ENCODE data around the gene ADAMTS5. TPM values are rescaled to one million over a fixed set of nuclear protein-coding genes. Genes with fewer than 3 reads are reported as not detected.

Gene ADAMTS5
- total RNA-seq, 4 donors from 2014 or later: 1.8 to 15.0 (median 5.0) TPM

DNA sequence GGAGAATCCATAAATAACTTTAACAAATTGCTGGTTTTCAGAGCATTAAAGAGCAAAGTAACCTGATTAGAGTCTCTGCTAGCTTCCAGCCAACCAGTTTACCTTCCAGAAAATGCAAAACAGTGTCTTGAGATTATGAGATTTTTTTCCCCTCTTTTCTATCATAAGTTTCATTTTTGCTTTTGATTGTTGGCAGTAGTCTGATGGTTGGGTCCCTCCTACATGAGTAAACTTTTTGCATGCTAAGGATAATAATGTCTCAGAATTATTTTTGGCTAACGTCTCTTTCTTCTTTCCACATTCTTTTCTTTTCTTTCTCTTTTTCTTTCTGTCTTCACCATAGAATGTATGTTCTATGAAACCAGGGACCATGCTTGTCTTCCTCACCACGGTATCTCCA, 6.3 kb upstream of the ADAMTS5 start:
- H3K4me3 ChIP-seq: no peak overlapping the region
- no peak overlapping the region for H3K27ac ChIP-seq
- no peaks in the 10 kb centered on the region for H3K36me3 ChIP-seq
- H3K27me3 ChIP-seq: peaks cover 6% of the 10 kb centered on the region
- WGBS: 53% methylated on average over 2 of the region's 2 CpGs
- no peak for DNase-seq (ENCODE audit: low spot score in 2 of 2)
- no peaks in the 10 kb centered on the region for H3K4me1 ChIP-seq
- no peak for TF ChIP-seq EP300 (IDR thresholded peaks at IDR 0.05)
- no peak for TF ChIP-seq POLR2A (IDR thresholded peaks at IDR 0.05)
- TF ChIP-seq, protein P1, sequence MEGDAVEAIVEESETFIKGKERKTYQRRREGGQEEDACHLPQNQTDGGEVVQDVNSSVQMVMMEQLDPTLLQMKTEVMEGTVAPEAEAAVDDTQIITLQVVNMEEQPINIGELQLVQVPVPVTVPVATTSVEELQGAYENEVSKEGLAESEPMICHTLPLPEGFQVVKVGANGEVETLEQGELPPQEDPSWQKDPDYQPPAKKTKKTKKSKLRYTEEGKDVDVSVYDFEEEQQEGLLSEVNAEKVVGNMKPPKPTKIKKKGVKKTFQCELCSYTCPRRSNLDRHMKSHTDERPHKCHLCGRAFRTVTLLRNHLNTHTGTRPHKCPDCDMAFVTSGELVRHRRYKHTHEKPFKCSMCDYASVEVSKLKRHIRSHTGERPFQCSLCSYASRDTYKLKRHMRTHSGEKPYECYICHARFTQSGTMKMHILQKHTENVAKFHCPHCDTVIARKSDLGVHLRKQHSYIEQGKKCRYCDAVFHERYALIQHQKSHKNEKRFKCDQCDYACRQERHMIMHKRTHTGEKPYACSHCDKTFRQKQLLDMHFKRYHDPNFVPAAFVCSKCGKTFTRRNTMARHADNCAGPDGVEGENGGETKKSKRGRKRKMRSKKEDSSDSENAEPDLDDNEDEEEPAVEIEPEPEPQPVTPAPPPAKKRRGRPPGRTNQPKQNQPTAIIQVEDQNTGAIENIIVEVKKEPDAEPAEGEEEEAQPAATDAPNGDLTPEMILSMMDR (IDR thresholded peaks at IDR 0.05): no peak
- TF ChIP-seq POLR2AphosphoS5 (IDR thresholded peaks at IDR 0.05): no peak
- H3K9me3 ChIP-seq: no peaks in the 10 kb centered on the region

DNA sequence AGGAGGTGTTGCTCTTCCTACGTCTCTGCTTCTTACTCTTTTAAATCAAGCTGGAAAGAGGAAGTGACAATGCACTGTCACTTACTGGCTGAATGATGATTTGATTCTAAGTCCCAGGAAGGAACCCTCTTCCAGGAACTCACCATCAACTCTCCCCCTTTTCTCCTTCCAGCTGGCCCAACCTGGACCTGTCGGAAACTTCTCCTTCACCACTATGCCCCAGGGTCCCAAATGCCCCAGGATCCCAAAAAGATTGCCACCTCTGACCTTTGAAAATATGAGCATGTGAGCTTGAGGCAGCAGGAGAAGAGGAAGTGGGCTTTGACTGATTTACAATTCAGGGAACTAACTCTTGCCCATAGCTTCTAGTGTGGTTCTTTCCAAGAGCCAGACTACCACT, 5.3 kb upstream of the ADAMTS5 start:
- Histone ChIP-seq H3K9me3 (no peaks in the 10 kb centered on the region), H3K4me3 (no peak overlapping the region), H3K27ac (no peak overlapping the region), H3K27me3 (peaks cover 14% of the 10 kb centered on the region), H3K36me3 (no peaks in the 10 kb centered on the region), H3K4me1 (peaks cover 6% of the 10 kb centered on the region)
- 62% methylated on average over 2 of the region's 2 CpGs for WGBS
- DNase-seq (ENCODE audit: low spot score in 2 of 2): no peak
- TF ChIP-seq POLR2A (IDR thresholded peaks at IDR 0.05): no peak

DNA sequence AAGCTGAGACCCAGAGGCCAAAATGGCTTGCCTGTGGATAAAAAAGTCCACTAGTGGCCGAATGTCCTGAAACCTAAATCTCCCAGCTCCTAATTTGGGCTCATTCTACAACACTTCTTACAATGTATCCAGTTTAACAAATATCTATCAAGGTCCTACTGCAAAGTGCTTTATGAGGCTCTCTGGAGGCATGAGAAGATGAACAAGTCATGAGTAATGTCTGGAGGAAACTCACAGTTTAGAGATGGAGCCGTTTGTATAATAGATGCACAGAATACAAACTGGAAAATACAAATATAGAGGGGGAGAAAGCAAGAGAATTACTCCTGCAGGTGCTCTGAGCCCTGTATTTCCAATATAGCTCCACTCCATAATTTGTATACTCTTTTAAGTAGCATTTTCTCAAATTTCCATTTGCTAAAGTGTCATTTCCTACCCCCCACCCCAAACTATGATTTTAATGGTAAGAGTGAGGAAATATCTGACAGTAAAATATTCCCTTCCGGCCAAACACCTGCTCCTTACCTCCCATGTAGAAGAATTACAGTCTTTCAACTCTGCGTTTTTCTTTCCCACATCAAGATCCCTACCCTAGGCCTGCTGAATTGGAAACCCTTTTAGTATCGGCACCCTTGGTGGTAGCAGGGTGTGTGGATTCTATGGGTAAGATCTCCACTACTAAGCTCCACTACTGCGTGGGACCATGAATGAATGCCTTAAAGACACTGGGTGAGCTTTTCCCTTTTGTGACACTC, 3.3 kb upstream of the ADAMTS5 start:
- no peaks in the 10 kb centered on the region for H3K36me3 ChIP-seq
- no peak for DNase-seq (ENCODE audit: low spot score in 2 of 2)
- H3K4me1 ChIP-seq: peaks cover 21% of the 10 kb centered on the region
- 67% methylated on average over 6 of the region's 6 CpGs for WGBS
- H3K27ac ChIP-seq: no peak overlapping the region
- no peaks in the 10 kb centered on the region for H3K9me3 ChIP-seq
- no peak for TF ChIP-seq POLR2AphosphoS5 (IDR thresholded peaks at IDR 0.05)
- TF ChIP-seq POLR2A (IDR thresholded peaks at IDR 0.05): no peak
- TF ChIP-seq, protein P1 (IDR thresholded peaks at IDR 0.05): no peak
- no peak for TF ChIP-seq EP300 (IDR thresholded peaks at IDR 0.05)
- peaks cover 34% of the 10 kb centered on the region for H3K27me3 ChIP-seq
- no peak overlapping the region for H3K4me3 ChIP-seq

DNA sequence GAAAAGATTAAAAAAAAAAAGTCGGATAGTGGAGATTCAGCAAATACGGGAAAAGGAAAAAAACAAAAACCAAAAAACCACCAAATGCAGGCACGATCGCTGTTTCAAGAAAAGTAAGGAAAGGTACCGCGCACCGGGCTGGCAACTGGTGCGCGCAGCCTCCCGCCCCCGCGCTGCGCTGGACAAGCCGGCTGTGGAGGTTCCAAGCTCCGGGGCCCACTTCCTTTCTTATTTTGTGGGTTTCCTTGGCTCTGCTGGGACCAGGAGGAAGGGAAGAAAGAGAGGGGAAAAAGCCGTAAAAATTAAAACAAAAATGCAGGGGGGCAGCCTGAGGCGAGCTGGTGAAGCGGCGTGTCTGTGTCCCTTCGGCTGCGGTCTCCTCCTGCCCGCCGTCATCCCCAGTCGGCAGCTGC, 233 bp downstream of the ADAMTS5 start:
- peak in 1 of 2 donors; percentile 79 for DNase-seq (ENCODE audit: low spot score in 2 of 2)
- WGBS: 3% methylated on average over 24 of the region's 24 CpGs
- Histone ChIP-seq H3K27me3 (peaks cover 37% of the 10 kb centered on the region), H3K36me3 (no peaks in the 10 kb centered on the region), H3K4me3 (peak overlapping the region; percentile 56), H3K4me1 (peaks cover 24% of the 10 kb centered on the region), H3K9me3 (no peaks in the 10 kb centered on the region), H3K27ac (peak overlapping the region; percentile 86)
- TF ChIP-seq POLR2AphosphoS5 (IDR thresholded peaks at IDR 0.05) (peak in 1 of 3 donors; percentile 49), POLR2A (IDR thresholded peaks at IDR 0.05) (peak in 1 of 2 donors; percentile 64)
- TF ChIP-seq, protein P1 (IDR thresholded peaks at IDR 0.05): no peak

DNA sequence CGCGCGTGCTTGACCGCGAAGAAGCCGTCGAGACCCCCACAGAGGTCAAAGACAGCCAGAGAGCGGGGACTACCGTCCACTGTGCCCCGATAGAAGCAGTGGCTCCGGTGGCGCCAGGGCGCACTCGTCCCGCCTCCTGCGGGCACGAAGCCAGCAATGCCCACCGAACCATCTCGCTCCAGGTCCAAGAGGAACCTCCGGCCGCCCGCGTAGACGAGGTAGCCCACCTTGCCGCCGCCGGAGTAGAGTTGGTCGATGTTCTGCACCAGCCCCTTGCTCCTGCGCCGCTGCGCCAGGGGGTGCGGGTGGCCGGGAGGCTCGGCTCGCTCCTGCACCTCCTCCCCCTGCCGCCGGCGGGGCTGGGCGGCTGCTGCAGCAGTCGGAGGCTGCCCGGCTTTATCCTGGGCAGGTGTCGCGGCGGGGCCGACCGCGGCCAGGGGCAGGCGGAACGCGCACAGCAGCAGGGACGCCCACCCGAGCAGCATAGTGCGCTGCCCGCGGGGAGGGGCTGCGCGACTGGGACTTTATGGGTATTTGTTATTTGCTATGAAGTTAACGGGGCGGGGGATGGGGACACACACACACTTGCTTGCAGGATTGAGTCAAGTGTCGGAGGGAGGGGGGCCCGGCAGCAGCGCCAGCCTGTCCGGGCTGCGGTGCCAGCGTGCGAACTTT, 844 bp downstream of the ADAMTS5 start:
- DNase-seq (ENCODE audit: low spot score in 2 of 2): peak in 1 of 2 donors; percentile 65
- H3K36me3 ChIP-seq: no peaks in the 10 kb centered on the region
- peak overlapping the region; percentile 56 for H3K4me3 ChIP-seq
- H3K4me1 ChIP-seq: peaks cover 28% of the 10 kb centered on the region
- H3K27me3 ChIP-seq: peaks cover 37% of the 10 kb centered on the region
- H3K27ac ChIP-seq: peak overlapping the region; percentile 86
- TF ChIP-seq, protein P1 (IDR thresholded peaks at IDR 0.05): no peak
- TF ChIP-seq POLR2AphosphoS5 (IDR thresholded peaks at IDR 0.05): no peak
- no peak for TF ChIP-seq EP300 (IDR thresholded peaks at IDR 0.05)
- TF ChIP-seq POLR2A (IDR thresholded peaks at IDR 0.05): no peak
- 1% methylated on average over 28 of the region's 66 CpGs for WGBS
- no peaks in the 10 kb centered on the region for H3K9me3 ChIP-seq
